ENCODE data around the gene JPT2.

The JPT2 gene

GRCh38 chr16:1687427-1688316 lies 9.6 kb downstream of the JPT2 start:
- no peak for FAIRE-seq
- DNase-seq (ENCODE audit: insufficient read length, low spot score), result no peak
- TF ChIP-seq POU2F2 (IDR thresholded peaks at IDR 0.05; ENCODE audit: low read depth, low read length), result no peak
- TF ChIP-seq POLR2A (IDR thresholded peaks at IDR 0.05; ENCODE audit: low read depth, low read length), result no peak
- no peak for TF ChIP-seq POLR2AphosphoS5 (IDR thresholded peaks at IDR 0.05; ENCODE audit: low read depth, low read length)
- TF ChIP-seq TAF1 (IDR thresholded peaks at IDR 0.05; ENCODE audit: low read depth, low read length), result no peak
- no peak for TF ChIP-seq SPI1 (IDR thresholded peaks at IDR 0.05; ENCODE audit: low read depth, low read length)
- TF ChIP-seq PAX5 (IDR thresholded peaks at IDR 0.05; ENCODE audit: insufficient read depth, low read length, severe bottlenecking), result no peak

GRCh38 chr16:1688807-1689560 lies 10.9 kb downstream of the JPT2 start:
- no peak for FAIRE-seq
- DNase-seq (ENCODE audit: insufficient read length, low spot score), result no peak
- TF ChIP-seq POLR2A (IDR thresholded peaks at IDR 0.05; ENCODE audit: low read depth, low read length), result no peak
- TF ChIP-seq SPI1 (IDR thresholded peaks at IDR 0.05; ENCODE audit: low read depth, low read length), result no peak
- TF ChIP-seq POLR2AphosphoS5 (IDR thresholded peaks at IDR 0.05; ENCODE audit: low read depth, low read length), result no peak
- no peak for TF ChIP-seq POU2F2 (IDR thresholded peaks at IDR 0.05; ENCODE audit: low read depth, low read length)
- TF ChIP-seq TAF1 (IDR thresholded peaks at IDR 0.05; ENCODE audit: low read depth, low read length), result no peak

DNA sequence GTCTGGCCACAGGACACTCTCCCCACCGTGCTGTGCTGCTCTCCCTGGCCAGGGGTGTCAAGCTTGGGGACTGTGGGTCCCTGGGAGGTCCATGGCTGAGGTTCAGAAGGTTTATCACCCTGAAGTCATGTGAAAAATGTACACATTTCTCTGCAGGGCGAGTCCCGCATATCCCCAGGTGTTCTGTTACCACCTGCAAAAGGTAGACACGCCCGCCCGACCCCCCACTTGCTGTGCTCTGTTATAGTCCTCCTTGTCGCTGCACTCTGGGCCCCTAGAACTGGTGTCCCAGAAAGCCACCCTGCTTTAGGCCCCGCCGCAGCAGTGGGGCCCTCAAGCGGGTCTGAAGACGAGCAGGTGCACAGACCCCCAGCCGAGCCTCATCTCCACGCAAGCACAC lies 11.8 kb downstream of the JPT2 start:
- no peak for TF ChIP-seq PAX5 (IDR thresholded peaks at IDR 0.05; ENCODE audit: insufficient read depth, low read length, severe bottlenecking)
- no peak for TF ChIP-seq POLR2A (IDR thresholded peaks at IDR 0.05; ENCODE audit: low read depth, low read length)
- TF ChIP-seq TAF1 (IDR thresholded peaks at IDR 0.05; ENCODE audit: low read depth, low read length), result no peak
- TF ChIP-seq POLR2AphosphoS5 (IDR thresholded peaks at IDR 0.05; ENCODE audit: low read depth, low read length), result no peak
- TF ChIP-seq SPI1 (IDR thresholded peaks at IDR 0.05; ENCODE audit: low read depth, low read length), result no peak
- TF ChIP-seq POU2F2 (IDR thresholded peaks at IDR 0.05; ENCODE audit: low read depth, low read length), result no peak
- DNase-seq (ENCODE audit: insufficient read length, low spot score), result no peak
- no peak for FAIRE-seq

GRCh38 chr16:1690810-1691209 lies 12.7 kb downstream of the JPT2 start:
- no peak for DNase-seq (ENCODE audit: insufficient read length, low spot score)
- TF ChIP-seq POU2F2 (IDR thresholded peaks at IDR 0.05; ENCODE audit: low read depth, low read length) (no peak), TAF1 (IDR thresholded peaks at IDR 0.05; ENCODE audit: low read depth, low read length) (no peak), POLR2A (IDR thresholded peaks at IDR 0.05; ENCODE audit: low read depth, low read length) (no peak), PAX5 (IDR thresholded peaks at IDR 0.05; ENCODE audit: insufficient read depth, low read length, severe bottlenecking) (no peak), SPI1 (IDR thresholded peaks at IDR 0.05; ENCODE audit: low read depth, low read length) (no peak), POLR2AphosphoS5 (IDR thresholded peaks at IDR 0.05; ENCODE audit: low read depth, low read length) (no peak)
- FAIRE-seq, result no peak

DNA sequence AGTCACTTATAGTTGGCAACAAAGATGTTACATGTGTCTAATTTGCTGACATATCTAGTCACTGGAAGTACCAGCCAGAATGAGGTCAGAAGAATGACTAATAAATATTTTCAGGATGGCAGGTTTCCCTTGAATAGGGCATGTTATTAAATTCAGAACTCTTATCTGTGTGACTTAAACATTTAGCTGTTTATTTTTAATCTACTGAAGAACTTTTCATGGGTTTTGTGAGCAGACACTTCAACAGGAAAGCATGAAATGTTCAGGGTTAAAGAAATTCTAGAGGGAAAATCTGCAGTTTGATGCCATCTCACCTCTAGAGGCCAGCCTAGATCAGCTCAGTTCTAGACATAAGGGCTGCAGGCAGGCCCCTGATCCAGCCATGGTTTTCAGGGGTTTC lies 13.2 kb downstream of the JPT2 start:
- no peak for TF ChIP-seq POLR2AphosphoS5 (IDR thresholded peaks at IDR 0.05; ENCODE audit: low read depth, low read length)
- TF ChIP-seq POLR2A (IDR thresholded peaks at IDR 0.05; ENCODE audit: low read depth, low read length), result no peak
- no peak for TF ChIP-seq TAF1 (IDR thresholded peaks at IDR 0.05; ENCODE audit: low read depth, low read length)
- no peak for TF ChIP-seq POU2F2 (IDR thresholded peaks at IDR 0.05; ENCODE audit: low read depth, low read length)
- TF ChIP-seq SPI1 (IDR thresholded peaks at IDR 0.05; ENCODE audit: low read depth, low read length), result no peak
- no peak for TF ChIP-seq PAX5 (IDR thresholded peaks at IDR 0.05; ENCODE audit: insufficient read depth, low read length, severe bottlenecking)
- FAIRE-seq (no peak), DNase-seq (ENCODE audit: insufficient read length, low spot score) (no peak)

DNA sequence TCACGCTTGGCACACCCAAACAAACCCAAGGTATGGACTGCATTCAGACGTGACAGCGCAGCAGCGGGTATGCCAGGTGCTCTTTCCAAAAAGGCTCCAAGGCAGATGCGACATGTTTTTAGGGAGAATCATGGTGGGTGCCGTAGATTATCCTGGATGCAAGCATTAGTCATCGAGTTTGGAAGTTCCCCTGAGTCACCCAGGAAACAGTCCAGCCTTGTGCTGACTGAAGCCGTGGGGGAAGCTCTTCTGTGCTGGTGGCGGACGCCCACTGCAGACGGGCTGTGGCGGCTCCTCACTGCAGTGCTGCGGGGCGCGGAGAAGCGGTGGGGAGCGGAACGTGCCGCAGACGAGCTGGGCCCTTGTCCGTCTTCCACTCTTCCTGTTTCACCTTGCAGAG lies 13.9 kb downstream of the JPT2 start:
- FAIRE-seq (no peak), DNase-seq (ENCODE audit: insufficient read length, low spot score) (no peak)
- TF ChIP-seq PAX5 (IDR thresholded peaks at IDR 0.05; ENCODE audit: insufficient read depth, low read length, severe bottlenecking) (no peak), POU2F2 (IDR thresholded peaks at IDR 0.05; ENCODE audit: low read depth, low read length) (no peak), SPI1 (IDR thresholded peaks at IDR 0.05; ENCODE audit: low read depth, low read length) (no peak), POLR2A (IDR thresholded peaks at IDR 0.05; ENCODE audit: low read depth, low read length) (no peak), POLR2AphosphoS5 (IDR thresholded peaks at IDR 0.05; ENCODE audit: low read depth, low read length) (no peak)

DNA sequence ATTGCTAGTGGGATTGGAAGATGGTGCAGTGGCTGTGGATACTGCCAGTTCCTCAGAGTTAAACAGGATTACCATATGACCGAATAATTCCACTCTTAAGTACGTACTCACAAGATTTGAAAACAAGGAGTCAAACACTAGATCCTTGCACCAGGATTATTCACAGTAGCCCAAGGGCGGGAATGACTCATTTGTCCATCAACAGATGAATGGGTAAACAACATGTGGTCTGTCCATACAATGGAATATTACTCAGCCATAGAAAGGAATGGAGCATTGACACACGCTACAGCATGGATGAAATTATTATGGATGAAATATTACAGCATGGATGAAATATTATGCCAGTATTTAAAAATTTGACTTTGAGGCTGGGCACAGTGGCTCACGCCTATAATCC lies 18.8 kb downstream of the JPT2 start:
- no peak for TF ChIP-seq POU2F2 (IDR thresholded peaks at IDR 0.05; ENCODE audit: low read depth, low read length)
- no peak for TF ChIP-seq SPI1 (IDR thresholded peaks at IDR 0.05; ENCODE audit: low read depth, low read length)
- TF ChIP-seq POLR2AphosphoS5 (IDR thresholded peaks at IDR 0.05; ENCODE audit: low read depth, low read length), result no peak
- TF ChIP-seq POLR2A (IDR thresholded peaks at IDR 0.05; ENCODE audit: low read depth, low read length), result no peak
- no peak for TF ChIP-seq PAX5 (IDR thresholded peaks at IDR 0.05; ENCODE audit: insufficient read depth, low read length, severe bottlenecking)
- no peak for TF ChIP-seq TAF1 (IDR thresholded peaks at IDR 0.05; ENCODE audit: low read depth, low read length)
- FAIRE-seq (no peak), DNase-seq (ENCODE audit: insufficient read length, low spot score) (no peak)

- DNase-seq (ENCODE audit: insufficient read length, low spot score) (no peak), FAIRE-seq (no peak)
- TF ChIP-seq PAX5 (IDR thresholded peaks at IDR 0.05; ENCODE audit: insufficient read depth, low read length, severe bottlenecking) (no peak), TAF1 (IDR thresholded peaks at IDR 0.05; ENCODE audit: low read depth, low read length) (no peak), POLR2AphosphoS5 (IDR thresholded peaks at IDR 0.05; ENCODE audit: low read depth, low read length) (no peak)
Observed at GRCh38 chr16:1698680-1699079, 20.6 kb downstream of the JPT2 start.

GRCh38 chr16:1700246-1700645 lies 22.2 kb downstream of the JPT2 start:
- DNase-seq (ENCODE audit: insufficient read length, low spot score) (no peak), FAIRE-seq (no peak)
- TF ChIP-seq POLR2AphosphoS5 (IDR thresholded peaks at IDR 0.05; ENCODE audit: low read depth, low read length) (no peak), POU2F2 (IDR thresholded peaks at IDR 0.05; ENCODE audit: low read depth, low read length) (no peak), PAX5 (IDR thresholded peaks at IDR 0.05; ENCODE audit: insufficient read depth, low read length, severe bottlenecking) (no peak), SPI1 (IDR thresholded peaks at IDR 0.05; ENCODE audit: low read depth, low read length) (no peak), POLR2A (IDR thresholded peaks at IDR 0.05; ENCODE audit: low read depth, low read length) (no peak), TAF1 (IDR thresholded peaks at IDR 0.05; ENCODE audit: low read depth, low read length) (no peak)
